AG04449 (cell line): Measurements from ENCODE around the gene IFIT3.

ENCODE experiments used
- CTCF ChIA-PET: fragments of 350-600 bp; formaldehyde crosslinking; extraction: SDS; loops from one replicate; lab custom pipeline; 2021; ENCODE audit warnings: antibody characterized with exemption; lab: Yijun Ruan, JAX
- POLR2A ChIA-PET: fragments of 400-600, 350-600 bp; formaldehyde crosslinking; extraction: SDS; loops from one replicate; lab custom pipeline; 2020; ENCODE audit warnings: antibody characterized with exemption, inconsistent platforms; lab: Yijun Ruan, JAX
- DNase-seq: peaks from one replicate; pipeline ENCODE4 v3.0.0-alpha.2; 2010; ENCODE audit warnings: low read depth, low spot score
- H3K4me3 ChIP-seq: 2 replicates; pipeline ENCODE4 v1.5.1; 2011; ENCODE audit warnings: low read depth, mild to moderate bottlenecking, control low read depth, low read length
- CTCF ChIP-seq: IDR thresholded peaks from one replicate; pipeline ENCODE4 v1.5.1; 2011; ENCODE audit warnings: mild to moderate bottlenecking, moderate library complexity, low read length, control low read depth, inconsistent platforms; ENCODE audit not compliant: insufficient read depth; ENCODE audit errors: missing control alignments

IFIT3 gene

GRCh38 chr10:89337484-89337883 is 9.7 kb downstream of the IFIT3 start:
- H3K4me3 ChIP-seq: no peak overlapping the region
- CTCF ChIA-PET: no interaction called here
- no peak for TF ChIP-seq CTCF
- DNase-seq: peak; percentile 45
- POLR2A ChIA-PET: no interaction called here

GRCh38 chr10:89338713-89339112 is 10.9 kb downstream of the IFIT3 start:
- TF ChIP-seq CTCF: no peak
- DNase-seq: no peak
- POLR2A ChIA-PET: no interaction called here

GRCh38 chr10:89339875-89340274 is 12.1 kb downstream of the IFIT3 start:
- ChIA-PET CTCF (interaction anchor here (1.3 kb wide), 1 partner anchor 13 kb away, joined by 3 read pairs; no protein-coding TSS in a partner anchor), POLR2A (no interaction called here)
- TF ChIP-seq CTCF: no peak
- no peak for DNase-seq
- no peak overlapping the region for H3K4me3 ChIP-seq

More at GRCh38 chr10:89338713-89339112, 10.9 kb downstream of the IFIT3 start:
- CTCF ChIA-PET: interaction anchor here (1.1 kb wide), 1 partner anchor 31 kb away, joined by 3 read pairs; no protein-coding TSS in a partner anchor
- H3K4me3 ChIP-seq: no peak overlapping the region

GRCh38 chr10:89341649-89342048 is 13.9 kb downstream of the IFIT3 start:
- CTCF ChIA-PET: interaction anchor here (1.7 to 1.9 kb wide), 2 partner anchors 22 to 27 kb away, joined by 4 to 5 read pairs; no protein-coding TSS in a partner anchor
- POLR2A ChIA-PET: no interaction called here
- TF ChIP-seq CTCF: no peak
- no peak overlapping the region for H3K4me3 ChIP-seq
- DNase-seq: no peak

GRCh38 chr10:89342206-89342958 is 14.6 kb downstream of the IFIT3 start:
- ChIA-PET CTCF (interaction anchor here (1.9 to 2.2 kb wide), 2 partner anchors 22 to 26 kb away, joined by 4 to 9 read pairs; no protein-coding TSS in a partner anchor), POLR2A (no interaction called here)

More at GRCh38 chr10:89342206-89342958, 14.6 kb downstream of the IFIT3 start:
- no peak for DNase-seq
- no peak for TF ChIP-seq CTCF
- no peak overlapping the region for H3K4me3 ChIP-seq
